HG03378 (cell line): ENCODE results near the gene ARHGEF28.

Source experiments
- ATAC-seq: cut with Tn5 transposase; IDR thresholded peaks from one replicate; pipeline ENCODE4 v1.9.1; 2021; ENCODE audit warnings: mild to moderate bottlenecking, moderate library complexity; ENCODE audit not compliant: unreplicated experiment

Gene ARHGEF28

GRCh38 chr5:73948720-73949119, 322.7 kb downstream of the ARHGEF28 start:
- no peak for ATAC-seq

DNA sequence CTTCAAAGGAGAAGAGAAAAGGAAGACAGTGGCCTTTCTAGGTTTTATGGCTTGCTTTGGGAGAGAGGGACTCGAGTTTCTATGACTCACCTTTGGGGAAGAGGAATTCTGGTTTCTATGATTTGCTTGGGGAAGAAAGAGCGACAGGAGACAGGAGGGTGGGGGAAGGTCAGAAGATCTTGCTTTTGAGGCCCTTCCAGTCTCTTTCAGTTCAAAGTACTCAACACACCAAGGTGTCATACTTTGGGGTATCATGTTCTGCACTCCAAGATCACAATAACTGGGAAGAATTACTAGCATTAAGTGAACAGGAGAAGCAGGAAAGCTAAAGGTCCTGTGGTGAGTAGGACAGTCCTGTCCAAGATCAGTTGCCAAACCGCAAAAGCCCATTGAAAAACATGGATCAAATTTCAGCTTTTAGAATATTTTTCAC, 324.5 kb downstream of the ARHGEF28 start:
- ATAC-seq = no peak

DNA sequence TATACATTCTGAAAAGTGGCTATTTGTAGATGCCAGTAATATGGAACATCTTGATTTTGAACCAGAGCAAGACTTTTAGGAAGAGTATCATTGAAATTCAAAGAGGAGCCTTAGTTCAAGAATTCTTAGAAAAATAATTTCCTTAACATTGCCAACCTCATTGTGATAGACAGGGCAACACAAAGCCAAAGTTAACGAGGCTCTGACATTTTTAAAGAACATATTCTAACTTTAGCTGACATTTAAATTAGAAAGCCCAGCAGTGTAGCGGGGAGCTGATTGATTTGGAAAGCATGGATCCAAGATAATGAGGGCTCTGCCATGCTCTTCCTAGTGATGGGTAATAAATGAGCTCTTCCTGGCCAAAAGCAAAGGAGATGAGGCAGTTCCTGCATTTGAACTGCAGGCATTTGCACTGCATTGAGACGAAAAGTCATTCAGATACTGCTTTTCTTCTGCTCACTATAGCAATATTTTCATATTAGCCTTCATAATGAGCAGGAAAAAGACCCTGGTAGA, 325.0 kb downstream of the ARHGEF28 start:
- no peak for ATAC-seq

- ATAC-seq = no peak
Measured at GRCh38 chr5:73952872-73953271, 326.9 kb downstream of the ARHGEF28 start.

DNA sequence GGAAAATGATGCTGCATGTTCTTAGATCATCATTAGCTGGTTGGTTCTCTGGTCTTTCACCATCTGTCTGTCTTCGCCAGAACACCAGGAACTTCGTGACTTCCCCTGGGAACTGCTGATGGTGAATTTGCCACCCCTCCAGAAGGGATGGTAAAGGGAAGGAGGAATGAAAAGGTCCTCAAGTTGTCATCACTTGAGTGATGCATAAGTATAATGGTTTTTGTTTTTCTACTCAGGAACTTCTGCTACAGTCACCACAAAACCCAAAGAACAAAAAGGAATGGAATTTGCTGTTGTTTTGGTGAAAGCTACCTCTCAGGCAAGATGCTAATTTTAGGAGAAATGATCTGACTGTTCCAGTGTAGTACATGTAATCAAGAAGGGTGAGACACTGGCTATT, 328.4 kb downstream of the ARHGEF28 start:
- ATAC-seq = no peak

DNA sequence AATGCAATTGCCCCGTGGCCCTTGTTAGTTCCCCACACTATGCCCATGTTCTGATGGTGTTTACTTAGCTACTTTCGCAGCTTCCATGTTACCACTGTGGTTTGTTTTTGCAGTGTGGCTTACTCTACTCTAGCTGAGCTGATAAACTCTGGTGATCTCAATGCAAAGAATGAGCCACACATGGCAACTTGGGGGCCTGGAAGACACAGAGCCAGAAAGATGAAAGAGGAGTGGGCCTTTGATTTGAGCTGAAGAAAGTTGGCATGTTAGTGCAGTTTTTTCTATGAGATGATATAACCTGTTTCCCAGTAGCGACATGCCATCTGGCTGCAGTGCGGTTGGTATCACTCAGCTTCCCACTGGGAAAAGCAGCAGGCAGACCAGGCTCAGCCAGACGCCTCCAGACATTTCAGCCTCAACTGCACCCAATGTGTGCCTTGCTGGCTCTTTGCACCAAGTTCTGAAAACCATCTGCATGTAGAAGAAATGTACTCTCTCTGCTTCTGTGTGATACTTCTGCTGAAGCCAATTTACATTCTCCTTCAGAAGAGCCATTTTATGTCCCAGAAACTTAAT, 329.4 kb downstream of the ARHGEF28 start:
- no peak for ATAC-seq

- ATAC-seq = no peak
Measured at GRCh38 chr5:73957397-73958001, 331.5 kb downstream of the ARHGEF28 start.

DNA sequence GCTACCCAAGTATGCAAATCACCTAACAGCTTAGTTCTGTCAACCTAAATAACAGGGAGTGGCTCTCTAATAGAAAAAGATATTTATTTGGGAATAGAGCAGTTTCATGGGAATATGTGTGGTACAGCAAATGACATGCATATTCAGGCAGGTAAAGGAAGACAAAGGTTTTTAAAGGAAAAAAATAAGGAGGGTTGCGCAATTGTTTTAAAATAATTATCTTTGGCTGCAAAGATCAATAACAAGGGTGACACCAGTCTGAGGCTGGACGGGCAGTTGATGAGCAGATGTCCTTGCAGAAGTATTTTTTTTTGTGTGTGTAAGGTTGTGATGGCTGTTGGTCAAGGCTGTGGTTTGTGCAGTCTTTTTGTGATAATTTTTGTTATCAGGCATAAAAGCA, 332.0 kb downstream of the ARHGEF28 start:
- ATAC-seq = no peak

DNA sequence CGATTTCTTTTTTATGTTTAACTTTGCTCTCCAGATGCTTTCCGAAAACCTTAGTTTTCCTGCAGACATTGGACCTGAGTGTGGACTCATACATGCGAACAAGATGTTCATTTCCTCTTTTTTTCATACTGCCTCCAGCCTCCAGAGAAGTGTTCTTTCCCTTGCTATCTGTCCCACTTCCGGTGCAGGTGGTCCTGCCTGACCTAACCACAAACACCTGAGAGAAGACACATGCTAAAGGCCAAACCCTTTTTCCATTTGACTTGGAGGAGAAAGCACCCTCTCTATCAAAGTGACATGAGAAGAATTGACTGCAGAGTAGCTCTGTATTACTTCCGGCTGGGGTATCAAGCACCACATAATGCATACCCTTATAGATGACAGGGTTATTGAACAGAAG, 334.0 kb downstream of the ARHGEF28 start:
- no peak for ATAC-seq

GRCh38 chr5:73960426-73960825, 334.4 kb downstream of the ARHGEF28 start:
- no peak for ATAC-seq

GRCh38 chr5:73962801-73963425, 336.9 kb downstream of the ARHGEF28 start:
- ATAC-seq = no peak

DNA sequence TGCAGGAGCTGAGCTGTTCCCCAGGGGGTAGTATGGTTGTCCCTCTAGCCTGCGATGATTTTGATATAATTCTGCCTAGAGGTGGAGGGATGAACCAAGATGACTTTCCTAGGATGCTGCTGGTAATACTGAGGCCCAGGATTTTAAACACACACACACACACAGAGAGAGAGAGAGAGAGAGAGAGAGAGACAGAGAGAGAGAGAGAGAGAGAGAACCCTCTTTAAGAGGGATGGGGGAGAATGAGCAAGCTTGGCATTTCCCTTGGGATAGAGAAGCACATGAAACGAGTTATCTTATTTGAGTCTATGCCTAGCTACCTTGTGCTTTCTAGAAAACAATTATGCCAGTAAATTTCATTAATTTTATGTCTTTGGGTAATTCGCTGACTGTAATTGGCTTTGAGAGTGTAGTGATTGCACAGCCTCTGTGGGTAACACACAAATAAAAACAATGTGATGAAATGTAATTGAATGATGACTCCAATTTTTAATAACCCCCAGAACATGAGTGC, 338.4 kb downstream of the ARHGEF28 start:
- ATAC-seq = no peak

- ATAC-seq = no peak
Measured at GRCh38 chr5:73966451-73966850, 340.5 kb downstream of the ARHGEF28 start.

DNA sequence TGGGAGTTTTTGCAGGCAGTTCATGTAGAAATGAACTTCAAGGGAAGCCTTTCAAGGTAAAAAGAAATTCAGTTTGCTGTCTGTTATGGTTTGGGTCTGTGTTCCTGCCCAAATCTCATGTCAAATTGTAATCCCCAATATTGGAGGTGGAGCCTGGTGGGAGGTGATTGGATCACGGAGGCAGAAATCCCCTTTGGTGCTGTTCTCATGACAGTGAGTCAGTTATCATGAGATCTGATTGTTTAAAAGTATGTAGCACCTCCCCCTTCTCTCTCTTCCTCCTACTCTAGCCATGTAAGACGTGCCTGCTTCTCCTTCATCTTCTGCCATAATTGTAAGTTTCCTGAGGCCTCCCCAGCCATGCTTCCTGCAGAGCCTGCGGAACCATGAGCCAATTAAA, 341.4 kb downstream of the ARHGEF28 start:
- ATAC-seq = no peak

GRCh38 chr5:73968246-73968645, 342.2 kb downstream of the ARHGEF28 start:
- ATAC-seq = no peak

- ATAC-seq = no peak
Measured at GRCh38 chr5:73968729-73969128, 342.7 kb downstream of the ARHGEF28 start.

DNA sequence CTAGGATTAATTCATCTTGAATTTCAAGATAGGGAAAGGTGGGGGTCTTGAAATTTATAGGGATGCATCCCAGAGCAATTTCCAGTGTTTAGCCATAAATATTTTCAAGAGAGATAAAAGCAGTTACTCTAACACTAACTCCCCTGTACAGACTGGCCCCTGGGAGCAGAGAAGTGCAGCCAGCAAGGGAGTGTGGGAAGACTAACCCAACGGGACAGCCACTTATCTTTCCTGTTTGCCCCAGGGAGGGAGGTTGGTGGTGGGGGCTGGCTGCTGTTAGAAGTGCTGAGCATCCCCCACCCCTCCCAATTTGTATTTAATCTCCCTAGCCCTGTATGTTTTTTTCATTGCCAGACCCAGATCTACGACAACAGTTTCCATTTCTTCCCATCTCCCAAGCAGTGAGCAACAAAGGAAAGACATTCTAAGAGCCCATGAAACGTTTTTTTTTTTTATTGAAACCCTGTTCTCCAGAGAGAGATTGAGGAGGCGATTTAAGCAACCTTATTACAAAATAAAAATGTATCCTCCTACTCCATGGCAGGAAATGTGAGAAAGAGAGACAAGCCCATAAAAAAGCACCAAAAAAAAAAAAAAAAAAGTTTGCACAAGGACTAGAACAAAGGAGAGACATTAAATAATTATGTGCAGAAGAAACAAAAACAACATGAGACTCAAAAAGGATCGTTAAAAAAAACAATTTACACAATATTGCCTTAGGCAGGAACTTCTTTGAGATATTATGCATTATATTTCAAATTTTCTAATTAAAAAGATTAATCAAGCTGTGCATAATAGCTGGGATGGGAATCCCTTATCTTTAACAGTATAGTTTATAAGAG, 343.4 kb downstream of the ARHGEF28 start:
- no peak for ATAC-seq

- ATAC-seq = no peak
Measured at GRCh38 chr5:73971326-73971725, 345.3 kb downstream of the ARHGEF28 start.

DNA sequence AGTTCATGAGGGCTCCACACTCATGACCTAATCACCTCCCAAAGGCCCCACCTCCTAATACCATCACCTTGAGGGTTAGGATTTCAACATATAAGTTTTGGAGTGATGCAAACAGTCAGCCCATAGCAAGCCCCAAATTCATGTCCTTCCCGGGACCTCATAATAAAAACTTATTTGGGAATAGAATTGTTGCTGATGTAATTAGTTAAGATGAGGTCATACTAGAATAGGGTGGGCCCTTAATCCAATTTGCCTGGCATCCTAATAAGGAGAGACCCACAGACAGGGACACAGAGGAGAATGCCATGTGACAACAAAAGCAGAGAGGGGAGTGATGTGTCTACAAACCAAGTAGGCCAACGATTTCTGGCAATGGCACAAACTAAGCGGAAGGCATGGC, 347.1 kb downstream of the ARHGEF28 start:
- no peak for ATAC-seq

DNA sequence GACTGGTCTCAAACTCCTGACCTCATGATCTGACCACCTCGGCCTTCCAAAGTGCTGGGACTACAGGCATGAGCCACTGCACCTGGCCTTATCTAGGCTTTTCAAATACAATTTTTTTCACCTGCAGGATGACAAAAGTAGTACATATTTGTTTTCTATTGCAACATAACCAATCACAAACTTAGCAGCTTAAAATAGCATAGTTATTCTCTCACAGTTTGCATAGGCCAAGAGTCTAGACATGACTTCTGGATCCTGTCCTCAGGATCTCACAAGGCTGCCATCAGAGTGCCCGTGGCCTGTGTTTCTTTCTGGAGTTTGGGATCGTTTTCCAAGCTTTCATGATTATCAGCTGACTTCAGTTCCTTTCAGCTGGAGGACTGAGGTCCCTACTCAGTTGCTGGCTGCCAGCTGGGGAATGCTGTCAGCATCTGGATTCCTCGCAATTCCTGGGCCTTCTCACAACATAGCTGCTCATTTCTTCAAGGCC, 348.9 kb downstream of the ARHGEF28 start:
- ATAC-seq = no peak

GRCh38 chr5:73975845-73976244, 349.8 kb downstream of the ARHGEF28 start:
- ATAC-seq = no peak
